DOHH2 (cell line): ENCODE results near the gene MED31.

Experiments used
- H3F3A ChIP-seq: fragments of 200-600 bp; sonication (generic), shearing (Covaris generic); 2 replicates; pipeline ENCODE4 v1.6.0; 2016; ENCODE audit warnings: antibody characterized with exemption, mild to moderate bottlenecking; ENCODE audit not compliant: control insufficient read depth, insufficient read depth
- H3K27ac ChIP-seq: fragments of 200-600 bp; sonication (generic); 2 replicates; pipeline ENCODE4 v1.5.1; 2014; ENCODE audit warnings: low read depth, mild to moderate bottlenecking, low read length, moderate library complexity
- H3K27me3 ChIP-seq: fragments of 200-600 bp; sonication (generic); 2 replicates; pipeline ENCODE4 v1.6.1; 2014; ENCODE audit warnings: mild to moderate bottlenecking, low read length, mixed read lengths; ENCODE audit not compliant: control insufficient read depth
- H3K36me3 ChIP-seq: fragments of 200-600 bp; sonication (generic); 2 replicates; pipeline ENCODE4 v1.6.1; 2014; ENCODE audit warnings: mild to moderate bottlenecking, low read length, moderate library complexity, mixed read lengths; ENCODE audit not compliant: control insufficient read depth
- H3K4me1 ChIP-seq: fragments of 200-600 bp; sonication (generic); 2 replicates; pipeline ENCODE4 v1.6.1; 2014; ENCODE audit warnings: mild to moderate bottlenecking, low read length, mixed read lengths; ENCODE audit not compliant: control insufficient read depth
- H3K4me2 ChIP-seq: fragments of 200-600 bp; sonication (generic); 2 replicates; pipeline ENCODE4 v1.6.0; 2014; ENCODE audit warnings: mild to moderate bottlenecking, low read length, moderate library complexity
- H3K4me3 ChIP-seq: fragments of 200-600 bp; sonication (generic); 2 replicates; pipeline ENCODE4 v1.5.1; 2014; ENCODE audit warnings: mild to moderate bottlenecking, low read length, mixed read lengths
- H3K79me2 ChIP-seq: fragments of 200-600 bp; sonication (generic); 2 replicates; pipeline ENCODE4 v1.6.1; 2014; ENCODE audit warnings: mild to moderate bottlenecking, low read length, mixed read lengths; ENCODE audit not compliant: control insufficient read depth
- H3K9me2 ChIP-seq: fragments of 200-600 bp; sonication (generic); replicated peaks from 2 replicates; pipeline ENCODE4 v1.6.1; 2014; ENCODE audit warnings: mild to moderate bottlenecking, low read length, mixed read lengths; ENCODE audit not compliant: control insufficient read depth
- H3K9me3 ChIP-seq: fragments of 200-600 bp; sonication (generic); 2 replicates; pipeline ENCODE4 v1.6.1; 2014; ENCODE audit warnings: antibody characterized with exemption, low read length, mixed read lengths; ENCODE audit not compliant: control insufficient read depth, insufficient read depth
- H4K20me1 ChIP-seq: fragments of 200-600 bp; sonication (generic); 2 replicates; pipeline ENCODE4 v1.6.0; 2014; ENCODE audit warnings: low read depth, mild to moderate bottlenecking, antibody characterized with exemption, low read length, moderate library complexity; ENCODE audit not compliant: control insufficient read depth, insufficient read depth
- CTCF ChIP-seq: fragments of 200-600 bp; sonication (generic); IDR thresholded peaks from one replicate; pipeline ENCODE4 v1.5.1; 2014; ENCODE audit warnings: antibody characterized with exemption, mild to moderate bottlenecking, low read depth, low read length; ENCODE audit not compliant: poor library complexity, severe bottlenecking
- EZH2phosphoT487 ChIP-seq: fragments of 200-600 bp; sonication (generic); IDR thresholded peaks from 2 replicates; pipeline ENCODE4 v1.6.1; 2017; ENCODE audit warnings: borderline replicate concordance, mild to moderate bottlenecking, antibody characterized with exemption, low read length, moderate library complexity, mixed read lengths

Gene MED31

GRCh38 chr17:6636616-6637457, 14.6 kb downstream of the MED31 start:
- H3K4me2 ChIP-seq: no peak overlapping the region
- H3K27ac ChIP-seq: no peak overlapping the region
- H3K27me3 ChIP-seq: no peaks in the 10 kb centered on the region
- TF ChIP-seq CTCF: no peak
- no peak for TF ChIP-seq EZH2phosphoT487
- peaks cover 40% of the 10 kb centered on the region for H3K36me3 ChIP-seq
- no peaks in the 10 kb centered on the region for H3K9me2 ChIP-seq
- no peaks in the 10 kb centered on the region for H3K9me3 ChIP-seq
- H3K4me1 ChIP-seq: peaks cover 13% of the 10 kb centered on the region
- H3F3A ChIP-seq: no peaks in the 10 kb centered on the region
- H4K20me1 ChIP-seq: 0 out of 2 replicates have a peak, but pooled peaks cover 3% of the 10 kb centered on the region
- H3K79me2 ChIP-seq: peaks cover 40% of the 10 kb centered on the region
- H3K4me3 ChIP-seq: no peak overlapping the region

GRCh38 chr17:6636105-6636504, 15.3 kb downstream of the MED31 start:
- no peak overlapping the region for H3K4me3 ChIP-seq
- TF ChIP-seq CTCF: no peak
- no peak for TF ChIP-seq EZH2phosphoT487
- peaks cover 32% of the 10 kb centered on the region for H3K79me2 ChIP-seq
- no peaks in the 10 kb centered on the region for H3K9me2 ChIP-seq
- H4K20me1 ChIP-seq: 0 out of 2 replicates have a peak, but pooled peaks cover 3% of the 10 kb centered on the region
- no peaks in the 10 kb centered on the region for H3F3A ChIP-seq
- peaks cover 9% of the 10 kb centered on the region for H3K4me1 ChIP-seq
- H3K27me3 ChIP-seq: no peaks in the 10 kb centered on the region
- H3K27ac ChIP-seq: no peak overlapping the region
- H3K9me3 ChIP-seq: no peaks in the 10 kb centered on the region
- peaks cover 38% of the 10 kb centered on the region for H3K36me3 ChIP-seq
- H3K4me2 ChIP-seq: no peak overlapping the region

DNA sequence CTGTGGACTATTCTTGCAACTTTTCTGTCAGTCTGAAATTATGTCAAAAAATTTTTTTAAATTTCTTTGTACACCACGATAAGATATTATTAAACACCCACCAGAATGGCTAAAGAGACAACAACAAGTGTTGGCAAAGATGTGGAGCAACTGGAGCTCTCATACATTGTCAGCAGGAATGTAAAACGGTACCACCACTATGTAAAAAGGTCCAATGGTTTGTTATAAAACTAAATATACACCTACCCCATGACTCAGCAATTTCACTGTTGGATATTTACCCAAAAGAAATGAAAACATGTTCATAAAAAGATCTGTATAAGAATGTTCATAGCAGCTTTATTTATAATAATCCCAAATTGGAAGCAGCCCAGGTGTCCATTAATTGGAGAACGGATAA, 18.1 kb downstream of the MED31 start:
- no peaks in the 10 kb centered on the region for H3K27me3 ChIP-seq
- no peaks in the 10 kb centered on the region for H3K4me1 ChIP-seq
- H3K4me3 ChIP-seq: no peak overlapping the region
- TF ChIP-seq CTCF (no peak), EZH2phosphoT487 (no peak)
- no peak overlapping the region for H3K27ac ChIP-seq
- H3K79me2 ChIP-seq: peaks cover 7% of the 10 kb centered on the region
- peaks cover 57% of the 10 kb centered on the region for H3K36me3 ChIP-seq
- no peaks in the 10 kb centered on the region for H4K20me1 ChIP-seq
- H3F3A ChIP-seq: no peaks in the 10 kb centered on the region
- H3K9me2 ChIP-seq: no peaks in the 10 kb centered on the region
- no peak overlapping the region for H3K4me2 ChIP-seq
- H3K9me3 ChIP-seq: no peaks in the 10 kb centered on the region
